ENCODE results near the gene ARHGAP8. TPM values are rescaled to one million over a fixed set of nuclear protein-coding genes. Genes with fewer than 3 reads are reported as not detected.

ARHGAP8 gene
- total and polyA plus RNA-seq, 2 donors (not counting 1 experiment from before 2014, with no cell fraction given): 0.07 to 0.17 TPM

- no peaks in the 10 kb centered on the region for H3K36me3 ChIP-seq (ENCODE audit: control insufficient read depth, insufficient read depth, low read length)
- no peak for DNase-seq (ENCODE audit: low read depth in 2 of 2)
- H3K79me2 ChIP-seq (ENCODE audit: control insufficient read depth, insufficient read depth, low read length): no peaks in the 10 kb centered on the region
- no peak overlapping the region for H3K4me2 ChIP-seq (ENCODE audit: extremely low read depth, insufficient read depth, low read length)
- H3K9me3 ChIP-seq (ENCODE audit: control insufficient read depth, insufficient read depth, low read depth, low read length): no peaks in the 10 kb centered on the region
- H3K4me3 ChIP-seq (replicated peaks in 1 of 4; ENCODE audit: control extremely low read depth in 1 of 4, insufficient read depth in 1 of 4, low read depth in 3 of 4, low read length in 4 of 4): no peak overlapping the region
- H3K27me3 ChIP-seq (ENCODE audit: control insufficient read depth, insufficient read depth, low read length): no peaks in the 10 kb centered on the region
- H3K9ac ChIP-seq (ENCODE audit: insufficient read depth, low read length): no peak overlapping the region
- TF ChIP-seq CTCF (conservative IDR thresholded peaks at IDR 0.05 in 1 of 2, IDR thresholded peaks at IDR 0.05 in 1 of 2; ENCODE audit: low read depth in 1 of 2, low read length in 2 of 2) (no peak), EZH2 (IDR thresholded peaks at IDR 0.05; ENCODE audit: low read length, missing control alignments) (no peak)
- H4K20me1 ChIP-seq (ENCODE audit: control insufficient read depth, extremely low read depth, insufficient read depth, low read length): no peaks in the 10 kb centered on the region
- H3K4me1 ChIP-seq (ENCODE audit: control insufficient read depth, extremely low read depth, insufficient read depth, low read length): no peaks in the 10 kb centered on the region
- no peak overlapping the region for H3K27ac ChIP-seq (ENCODE audit: insufficient read depth, low read length)
- no peak overlapping the region for H2AFZ ChIP-seq (ENCODE audit: low read length)
Observed at GRCh38 chr22:44793106-44793505, 40.7 kb downstream of the ARHGAP8 start.

GRCh38 chr22:44793506-44794172 lies 41.3 kb downstream of the ARHGAP8 start:
- TF ChIP-seq CTCF (conservative IDR thresholded peaks at IDR 0.05 in 1 of 2, IDR thresholded peaks at IDR 0.05 in 1 of 2; ENCODE audit: low read depth in 1 of 2, low read length in 2 of 2) (no peak), EZH2 (IDR thresholded peaks at IDR 0.05; ENCODE audit: low read length, missing control alignments) (no peak)
- Histone ChIP-seq H3K79me2 (ENCODE audit: control insufficient read depth, insufficient read depth, low read length) (no peaks in the 10 kb centered on the region), H3K27me3 (ENCODE audit: control insufficient read depth, insufficient read depth, low read length) (no peaks in the 10 kb centered on the region), H3K27ac (ENCODE audit: insufficient read depth, low read length) (no peak overlapping the region), H3K9ac (ENCODE audit: insufficient read depth, low read length) (no peak overlapping the region), H3K4me3 (replicated peaks in 1 of 4; ENCODE audit: control extremely low read depth in 1 of 4, insufficient read depth in 1 of 4, low read depth in 3 of 4, low read length in 4 of 4) (no peak overlapping the region), H4K20me1 (ENCODE audit: control insufficient read depth, extremely low read depth, insufficient read depth, low read length) (no peaks in the 10 kb centered on the region), H2AFZ (ENCODE audit: low read length) (no peak overlapping the region), H3K4me2 (ENCODE audit: extremely low read depth, insufficient read depth, low read length) (no peak overlapping the region), H3K4me1 (ENCODE audit: control insufficient read depth, extremely low read depth, insufficient read depth, low read length) (no peaks in the 10 kb centered on the region), H3K36me3 (ENCODE audit: control insufficient read depth, insufficient read depth, low read length) (no peaks in the 10 kb centered on the region), H3K9me3 (ENCODE audit: control insufficient read depth, insufficient read depth, low read depth, low read length) (no peaks in the 10 kb centered on the region)
- DNase-seq (ENCODE audit: low read depth in 2 of 2): no peak

GRCh38 chr22:44795701-44796630 lies 43.6 kb downstream of the ARHGAP8 start:
- Histone ChIP-seq H3K9me3 (ENCODE audit: control insufficient read depth, insufficient read depth, low read depth, low read length) (no peaks in the 10 kb centered on the region), H3K79me2 (ENCODE audit: control insufficient read depth, insufficient read depth, low read length) (no peaks in the 10 kb centered on the region), H3K4me2 (ENCODE audit: extremely low read depth, insufficient read depth, low read length) (no peak overlapping the region), H3K9ac (ENCODE audit: insufficient read depth, low read length) (no peak overlapping the region), H3K4me1 (ENCODE audit: control insufficient read depth, extremely low read depth, insufficient read depth, low read length) (no peaks in the 10 kb centered on the region), H4K20me1 (ENCODE audit: control insufficient read depth, extremely low read depth, insufficient read depth, low read length) (no peaks in the 10 kb centered on the region), H2AFZ (ENCODE audit: low read length) (no peak overlapping the region), H3K27me3 (ENCODE audit: control insufficient read depth, insufficient read depth, low read length) (no peaks in the 10 kb centered on the region), H3K4me3 (replicated peaks in 1 of 4; ENCODE audit: control extremely low read depth in 1 of 4, insufficient read depth in 1 of 4, low read depth in 3 of 4, low read length in 4 of 4) (no peak overlapping the region), H3K27ac (ENCODE audit: insufficient read depth, low read length) (no peak overlapping the region), H3K36me3 (ENCODE audit: control insufficient read depth, insufficient read depth, low read length) (no peaks in the 10 kb centered on the region)
- DNase-seq (ENCODE audit: low read depth in 2 of 2): no peak
- no peak for TF ChIP-seq EZH2 (IDR thresholded peaks at IDR 0.05; ENCODE audit: low read length, missing control alignments)
